Colonic mucosa (tissue), 4 donors: ENCODE data around the gene MMUT. TPM values are rescaled to one million over a fixed set of nuclear protein-coding genes. Genes with fewer than 3 reads are reported as not detected.

ENCODE experiments used
- DNase-seq: peaks from one replicate; pipeline ENCODE4 v3.0.0-alpha.2; 2020
- H3K27ac ChIP-seq: fragments of 200-600 bp; one replicate; pipeline ENCODE4 v1.8.0; 2021
- H3K27me3 ChIP-seq: fragments of 200-600 bp; one replicate; pipeline ENCODE4 v1.8.0; 2021
- H3K36me3 ChIP-seq: fragments of 200-600 bp; one replicate; pipeline ENCODE4 v1.8.0; 2021
- H3K4me1 ChIP-seq: fragments of 200-600 bp; one replicate; pipeline ENCODE4 v1.8.0; 2021; ENCODE audit warnings: mild to moderate bottlenecking
- H3K4me3 ChIP-seq: fragments of 200-600 bp; one replicate; pipeline ENCODE4 v1.8.0; 2021
- H3K9ac ChIP-seq, 2 donors: one replicate each; pipeline ENCODE4 v1.7.0; 2013; ENCODE audit warnings: control low read depth in 2 of 2, low read depth in 2 of 2, low read length in 2 of 2
- H3K9me3 ChIP-seq: fragments of 200-600 bp; one replicate; pipeline ENCODE4 v1.8.0; 2021
- CTCF ChIP-seq: fragments of 200-600 bp; IDR thresholded peaks from one replicate; pipeline ENCODE4 v1.8.0; 2022; ENCODE audit warnings: antibody characterized with exemption, mild to moderate bottlenecking
- intact Hi-C: fragments of 100-400 bp; cut with DNase I; formaldehyde crosslinking; loops from one replicate; pipeline ENCODE4 v1.14.1; 2022
- total RNA-seq, 2 donors: library from RNA; stranded (reverse); fragmentation: NEBNext Ultra II Directional in 1 of 2; extraction: Animal tissue kit (Norgen Biotek cat#: 25700) in 1 of 2; gene quantifications; one replicate each; pipeline ENCODE4 v1.2.1, GENCODE V29; 2021
- donor health status: healthy.
- donor health status: DM: no; HTN: no; CAD: no.
- donor health status: DM: no; HTN: no; CAD: no.

Gene MMUT
- total RNA-seq, 2 donors from 2014 or later: 23.2 to 56.5 TPM

- H3K36me3 ChIP-seq: no peaks in the 10 kb centered on the region
- no peaks in the 10 kb centered on the region for H3K9me3 ChIP-seq
- intact Hi-C loops: no loop called here
- no peak for TF ChIP-seq CTCF
- H3K27ac ChIP-seq: no peak overlapping the region
- no peaks in the 10 kb centered on the region for H3K27me3 ChIP-seq
- H3K9ac ChIP-seq: no peak overlapping the region
- DNase-seq: no peak
- no peak overlapping the region for H3K4me3 ChIP-seq
- H3K4me1 ChIP-seq: no peaks in the 10 kb centered on the region
Observed at GRCh38 chr6:49454787-49455709, 8.0 kb downstream of the MMUT start.

GRCh38 chr6:49453221-49453620 is 9.8 kb downstream of the MMUT start:
- no peak for TF ChIP-seq CTCF
- H3K4me1 ChIP-seq: no peaks in the 10 kb centered on the region
- intact Hi-C loops: no loop called here
- no peaks in the 10 kb centered on the region for H3K27me3 ChIP-seq
- no peaks in the 10 kb centered on the region for H3K36me3 ChIP-seq
- no peaks in the 10 kb centered on the region for H3K9me3 ChIP-seq
- no peak overlapping the region for H3K4me3 ChIP-seq
- no peak overlapping the region for H3K9ac ChIP-seq
- no peak overlapping the region for H3K27ac ChIP-seq
- no peak for DNase-seq

- H3K9me3 ChIP-seq: no peaks in the 10 kb centered on the region
Observed at GRCh38 chr6:49430866-49431265, 32.2 kb downstream of the MMUT start.

GRCh38 chr6:49430187-49430586 is 32.9 kb downstream of the MMUT start:
- Histone ChIP-seq H3K4me3 (no peak overlapping the region), H3K9me3 (no peaks in the 10 kb centered on the region), H3K9ac (no peak overlapping the region), H3K27ac (no peak overlapping the region), H3K27me3 (no peaks in the 10 kb centered on the region), H3K36me3 (no peaks in the 10 kb centered on the region), H3K4me1 (no peaks in the 10 kb centered on the region)
- intact Hi-C loops: no loop called here
- no peak for DNase-seq
- no peak for TF ChIP-seq CTCF

More at GRCh38 chr6:49430866-49431265, 32.2 kb downstream of the MMUT start:
- Histone ChIP-seq H3K4me1 (no peaks in the 10 kb centered on the region), H3K36me3 (no peaks in the 10 kb centered on the region), H3K4me3 (no peak overlapping the region), H3K9ac (no peak overlapping the region), H3K27ac (no peak overlapping the region), H3K27me3 (no peaks in the 10 kb centered on the region)
- no peak for TF ChIP-seq CTCF
- intact Hi-C loops: no loop called here
- DNase-seq: no peak

- DNase-seq: no peak
- intact Hi-C loops: loop anchor here (5.0 kb wide), 1 partner anchor 1637 kb away; no protein-coding TSS in a partner anchor
- H3K27me3 ChIP-seq: no peaks in the 10 kb centered on the region
Observed at GRCh38 chr6:49423817-49424216, 39.2 kb downstream of the MMUT start.

More at GRCh38 chr6:49423817-49424216, 39.2 kb downstream of the MMUT start:
- TF ChIP-seq CTCF: no peak
- Histone ChIP-seq H3K4me1 (no peaks in the 10 kb centered on the region), H3K36me3 (no peaks in the 10 kb centered on the region), H3K9ac (no peak overlapping the region), H3K9me3 (no peaks in the 10 kb centered on the region), H3K4me3 (no peak overlapping the region), H3K27ac (no peak overlapping the region)
